ENCODE results near the gene APOM.

- TF ChIP-seq CTCF (IDR thresholded peaks at IDR 0.05) (no peak), POLR2A (IDR thresholded peaks at IDR 0.05) (no peak)
Measured at GRCh38 chr6:31630177-31630934, 25.3 kb upstream of the APOM start.

Data from thyroid gland (tissue), 4 donors.